GM18508 (cell line): Measurements from ENCODE around the gene TWIST1.

ENCODE experiments used
- ATAC-seq: cut with Tn5 transposase; IDR thresholded peaks from one replicate; pipeline ENCODE4 v1.9.1; 2021; ENCODE audit warnings: moderate number of reproducible peaks; ENCODE audit not compliant: insufficient read depth, unreplicated experiment

The TWIST1 gene

GRCh38 chr7:19113855-19114550 lies 3.4 kb downstream of the TWIST1 start:
- ATAC-seq, result no peak

- no peak for ATAC-seq
Observed at GRCh38 chr7:19113002-19113350, 4.5 kb downstream of the TWIST1 start.

GRCh38 chr7:19112274-19113001 lies 5.0 kb downstream of the TWIST1 start:
- no peak for ATAC-seq

- ATAC-seq, result no peak
Observed at GRCh38 chr7:19111474-19112273, 5.8 kb downstream of the TWIST1 start.

- ATAC-seq, result no peak
Observed at GRCh38 chr7:19110776-19111175, 6.7 kb downstream of the TWIST1 start.

- ATAC-seq, result no peak
Observed at GRCh38 chr7:19110026-19110730, 7.3 kb downstream of the TWIST1 start.

GRCh38 chr7:19109000-19109946 lies 8.2 kb downstream of the TWIST1 start:
- ATAC-seq, result no peak

- ATAC-seq, result no peak
Observed at GRCh38 chr7:19107356-19108146, 9.9 kb downstream of the TWIST1 start.

- ATAC-seq, result no peak
Observed at GRCh38 chr7:19107081-19107355, 10.4 kb downstream of the TWIST1 start.

GRCh38 chr7:19106241-19107080 lies 11.0 kb downstream of the TWIST1 start:
- no peak for ATAC-seq

- ATAC-seq, result no peak
Observed at GRCh38 chr7:19105546-19105945, 11.9 kb downstream of the TWIST1 start.

- ATAC-seq, result no peak
Observed at GRCh38 chr7:19104811-19105210, 12.6 kb downstream of the TWIST1 start.

- ATAC-seq, result no peak
Observed at GRCh38 chr7:19102884-19103283, 14.6 kb downstream of the TWIST1 start.

GRCh38 chr7:19101909-19102308 lies 15.5 kb downstream of the TWIST1 start:
- no peak for ATAC-seq

GRCh38 chr7:19101472-19101871 lies 16.0 kb downstream of the TWIST1 start:
- no peak for ATAC-seq

- no peak for ATAC-seq
Observed at GRCh38 chr7:19099924-19100323, 17.5 kb downstream of the TWIST1 start.

- ATAC-seq, result no peak
Observed at GRCh38 chr7:19099194-19099593, 18.2 kb downstream of the TWIST1 start.

GRCh38 chr7:19098510-19098909 lies 18.9 kb downstream of the TWIST1 start:
- ATAC-seq, result no peak
